GM18951 (cell line): ENCODE measurements around the gene CCDC85A.

Source experiments
- POLR2A ChIP-seq: IDR thresholded peaks from 4 replicates; pipeline ENCODE4 v1.6.1; 2011; ENCODE audit warnings: mild to moderate bottlenecking; ENCODE audit not compliant: insufficient read length, insufficient read depth; ENCODE audit errors: extremely low read depth
- in situ Hi-C: fragments of 300-500 bp; cut with MboI; formaldehyde crosslinking; loops from one replicate; pipeline ENCODE4 v1.12.0; 2022; ENCODE audit warnings: low sequenced_read_pairs, mixed read lengths, inconsistent platforms; ENCODE audit not compliant: unreplicated experiment

The CCDC85A gene

GRCh38 chr2:56234241-56234640, 50.5 kb downstream of the CCDC85A start:
- in situ Hi-C loops: no loop called here

GRCh38 chr2:56239030-56239429, 55.2 kb downstream of the CCDC85A start:
- TF ChIP-seq POLR2A: no peak
- in situ Hi-C loops: no loop called here

More at GRCh38 chr2:56234241-56234640, 50.5 kb downstream of the CCDC85A start:
- no peak for TF ChIP-seq POLR2A

- in situ Hi-C loops: no loop called here
These were observed 55.6 kb downstream of the CCDC85A start for GRCh38 chr2:56239437-56239836.

GRCh38 chr2:56240210-56240609, 56.4 kb downstream of the CCDC85A start:
- in situ Hi-C loops: no loop called here
- TF ChIP-seq POLR2A: no peak

More at GRCh38 chr2:56239437-56239836, 55.6 kb downstream of the CCDC85A start:
- no peak for TF ChIP-seq POLR2A

- no peak for TF ChIP-seq POLR2A
- in situ Hi-C loops: no loop called here
These were observed 60.7 kb downstream of the CCDC85A start for GRCh38 chr2:56244506-56244905.

- in situ Hi-C loops: no loop called here
- TF ChIP-seq POLR2A: no peak
These were observed 61.2 kb downstream of the CCDC85A start for GRCh38 chr2:56244911-56245530.

- in situ Hi-C loops: no loop called here
These were observed 65.4 kb downstream of the CCDC85A start for GRCh38 chr2:56248965-56249742.

GRCh38 chr2:56250153-56250729, 66.5 kb downstream of the CCDC85A start:
- in situ Hi-C loops: no loop called here
- TF ChIP-seq POLR2A: no peak

More at GRCh38 chr2:56248965-56249742, 65.4 kb downstream of the CCDC85A start:
- TF ChIP-seq POLR2A: no peak

- in situ Hi-C loops: no loop called here
- TF ChIP-seq POLR2A: no peak
These were observed 76.6 kb downstream of the CCDC85A start for GRCh38 chr2:56260415-56260814.

GRCh38 chr2:56262241-56262640, 78.5 kb downstream of the CCDC85A start:
- no peak for TF ChIP-seq POLR2A
- in situ Hi-C loops: no loop called here

GRCh38 chr2:56263876-56264275, 80.1 kb downstream of the CCDC85A start:
- in situ Hi-C loops: no loop called here

GRCh38 chr2:56266761-56267414, 83.1 kb downstream of the CCDC85A start:
- TF ChIP-seq POLR2A: no peak
- in situ Hi-C loops: no loop called here

More at GRCh38 chr2:56263876-56264275, 80.1 kb downstream of the CCDC85A start:
- no peak for TF ChIP-seq POLR2A

- in situ Hi-C loops: no loop called here
These were observed 83.6 kb downstream of the CCDC85A start for GRCh38 chr2:56267415-56267788.

More at GRCh38 chr2:56267415-56267788, 83.6 kb downstream of the CCDC85A start:
- no peak for TF ChIP-seq POLR2A
